ENCODE results near the gene MCCC2.
"Not testable (repeated sequence)": the region's sequence is repeated elsewhere in the genome, so short reads cannot be mapped to it uniquely, and the experiment has no call there.

MCCC2 gene

DNA sequence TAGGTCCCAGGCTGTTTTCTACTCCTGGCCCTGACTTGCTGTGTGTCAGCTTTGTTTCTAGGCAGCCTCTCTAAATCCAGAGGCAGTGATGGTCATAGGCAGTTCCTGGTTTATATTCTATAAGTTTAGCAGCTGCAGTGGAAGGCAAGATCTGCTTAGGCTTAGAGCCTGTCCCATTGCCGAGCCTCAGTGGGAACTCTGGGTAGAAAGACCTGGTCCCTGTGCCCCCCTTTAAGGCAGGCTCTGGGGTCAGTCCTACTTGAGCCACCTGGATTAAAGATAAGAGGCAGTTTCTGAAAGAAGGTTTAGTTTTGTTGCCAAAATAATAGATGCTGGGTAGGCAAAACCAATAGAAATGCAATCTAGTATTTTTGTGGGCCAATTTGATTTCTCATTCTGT, 13.6 kb downstream of the MCCC2 start:
- no peak for DNase-seq

DNA sequence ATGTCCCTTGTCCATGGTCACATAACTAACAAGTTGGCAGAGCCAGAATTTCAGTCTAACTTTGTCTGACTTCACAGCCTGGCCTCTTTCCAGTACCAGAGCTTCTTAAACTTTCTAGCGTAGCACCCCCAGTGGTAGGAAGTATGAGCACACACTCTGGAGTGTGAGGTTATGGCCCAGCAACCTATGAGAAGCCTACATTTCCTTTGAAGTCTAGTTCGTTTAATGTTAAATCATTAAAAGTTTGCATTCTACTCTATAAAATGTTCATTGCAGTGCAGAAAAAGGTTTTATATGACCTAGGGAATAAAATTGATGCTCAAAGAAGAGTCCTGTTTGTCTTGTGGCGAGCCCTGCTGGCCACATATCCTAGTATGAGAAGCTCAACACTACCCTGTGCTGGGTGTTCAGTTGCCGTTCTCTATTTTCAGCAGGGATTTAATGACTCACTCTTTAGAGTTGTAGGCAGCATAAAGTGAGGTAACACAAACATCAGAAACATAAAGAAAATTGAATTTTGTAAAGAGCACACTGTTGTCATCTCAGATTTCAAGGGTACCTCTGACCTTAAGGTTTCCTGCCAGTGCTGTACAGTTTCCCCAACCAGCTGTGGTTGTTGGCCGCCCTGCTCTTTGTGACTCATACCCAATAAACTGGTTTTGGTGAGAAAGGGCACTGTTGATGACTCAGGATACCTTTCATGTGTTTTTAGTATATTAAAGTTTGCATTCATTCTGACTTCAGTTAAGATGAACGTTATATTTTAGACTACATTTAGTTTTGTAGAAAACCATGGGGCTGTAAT, 14.3 kb downstream of the MCCC2 start:
- no peak for DNase-seq

DNA sequence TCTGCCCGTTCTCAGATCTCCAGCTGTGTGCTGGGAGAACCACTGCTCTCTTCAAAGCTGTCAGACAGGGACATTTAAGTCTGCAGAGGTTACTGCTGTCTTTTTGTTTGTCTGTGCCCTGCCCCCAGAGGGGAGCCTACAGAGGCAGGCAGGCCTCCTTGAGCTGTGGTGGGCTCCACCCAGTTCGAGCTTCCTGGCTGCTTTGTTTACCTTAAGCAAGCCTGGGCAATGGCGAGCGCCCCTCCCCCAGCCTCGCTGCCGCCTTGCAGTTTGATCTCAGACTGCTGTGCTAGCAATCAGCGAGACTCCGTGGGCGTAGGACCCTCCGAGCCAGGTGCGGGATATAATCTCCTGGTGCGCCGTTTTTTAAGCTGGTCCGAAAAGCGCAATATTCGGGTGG, 22.8 kb downstream of the MCCC2 start:
- DNase-seq = not testable (repeated sequence)

DNA sequence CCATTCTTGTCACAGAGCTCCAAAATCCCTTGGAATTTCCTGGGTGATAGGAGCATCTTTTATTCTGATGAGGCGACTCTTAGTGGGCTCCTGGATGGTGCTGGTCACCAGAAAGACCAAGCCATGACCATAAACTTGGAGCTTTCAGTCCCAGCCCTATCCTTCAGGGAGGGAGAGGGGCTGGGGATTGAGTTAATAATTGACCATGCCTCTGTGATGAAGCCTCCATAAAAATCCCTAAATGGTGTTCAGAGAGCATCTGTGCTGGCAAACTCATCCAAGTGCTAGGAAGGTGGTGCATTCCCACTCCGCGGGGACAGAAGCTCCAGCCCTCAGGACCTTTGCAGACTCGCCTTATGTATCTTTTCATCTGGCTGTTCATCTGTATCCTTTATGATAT, 28.7 kb downstream of the MCCC2 start:
- no peak for DNase-seq

DNA sequence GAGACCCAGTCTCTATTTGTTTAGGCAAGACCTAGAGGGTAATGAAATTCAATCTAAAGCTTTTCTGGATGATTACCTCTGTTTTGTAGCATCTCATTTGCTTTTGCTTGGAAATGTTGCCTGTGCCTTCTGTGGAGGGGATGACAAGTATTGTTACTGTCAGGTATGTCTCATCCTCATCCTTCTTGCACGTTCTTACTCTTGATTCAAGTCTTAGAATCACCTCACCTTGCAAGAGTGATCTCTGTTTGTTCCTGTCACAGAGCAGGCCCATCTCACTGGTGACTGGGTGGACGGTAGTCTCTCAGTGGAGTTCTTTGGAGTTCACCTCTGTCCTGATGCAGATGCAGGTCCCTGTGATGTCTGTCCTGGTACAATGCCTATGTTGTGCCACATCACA, 33.5 kb downstream of the MCCC2 start:
- DNase-seq = no peak

DNA sequence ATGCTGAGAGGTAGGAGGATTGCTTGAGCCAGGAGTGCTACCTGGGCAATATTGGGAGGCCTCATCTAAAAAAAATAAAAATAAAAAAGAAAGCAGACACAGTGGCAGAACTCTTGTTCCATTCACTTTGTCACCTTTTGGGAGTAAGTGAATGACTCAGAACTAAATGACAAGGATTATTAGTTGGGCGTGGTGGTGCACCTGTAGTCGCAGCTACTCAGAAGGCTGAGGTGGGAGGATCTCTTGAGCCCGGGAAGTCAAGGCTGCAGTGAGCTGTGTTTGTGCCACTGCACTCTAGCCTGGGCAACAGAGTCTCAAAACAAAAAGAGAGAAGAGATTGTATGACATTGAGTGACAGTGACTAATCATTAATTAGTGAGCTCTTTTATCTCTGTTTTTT, 34.1 kb downstream of the MCCC2 start:
- DNase-seq = no peak

DNA sequence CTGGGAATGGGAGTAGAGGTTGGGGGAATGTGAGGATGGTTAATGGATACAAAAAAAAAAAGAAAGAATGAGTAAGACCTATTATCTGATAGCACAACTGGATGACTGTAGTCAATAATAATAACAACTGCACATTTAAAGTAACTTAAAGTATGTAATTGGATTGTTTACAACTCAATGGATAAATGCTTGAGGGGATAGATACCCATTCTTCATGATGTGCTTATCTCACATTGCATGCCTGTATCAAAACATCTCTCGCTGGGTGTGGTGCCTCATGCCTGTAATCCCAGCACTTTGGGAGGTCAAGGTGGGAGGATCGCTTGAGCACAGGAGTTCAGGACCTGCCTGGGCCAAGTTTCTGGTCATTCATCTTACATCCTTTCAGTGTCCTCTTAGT, 34.6 kb downstream of the MCCC2 start:
- no peak for DNase-seq

DNA sequence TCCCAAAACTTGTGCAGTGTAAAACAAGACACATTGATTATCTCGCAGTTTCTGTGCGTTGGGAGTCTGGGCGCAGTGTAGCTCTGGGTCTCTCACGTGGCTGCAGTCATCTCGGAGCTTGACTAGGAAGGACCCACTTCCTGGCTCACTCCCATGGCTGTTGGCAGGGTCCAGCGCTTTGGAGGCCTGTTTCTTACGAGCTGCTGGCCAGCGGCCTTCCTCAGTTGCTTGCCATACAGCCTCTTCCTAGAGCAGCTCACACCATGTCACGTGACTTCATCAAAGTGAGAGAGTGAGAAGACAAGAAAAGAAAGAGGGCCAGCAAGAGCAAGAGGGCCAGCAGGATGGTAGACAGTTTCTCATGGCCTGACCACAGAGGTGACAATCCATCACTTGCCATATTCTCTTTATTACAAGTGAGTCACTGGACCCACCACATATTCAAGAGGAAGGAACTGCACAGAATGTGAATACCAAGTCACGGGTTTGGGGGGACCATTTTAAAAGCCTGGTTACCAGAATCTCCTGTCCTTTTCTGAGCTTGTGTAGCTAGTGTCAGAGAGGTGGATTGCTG, 36.2 kb downstream of the MCCC2 start:
- DNase-seq = no peak

DNA sequence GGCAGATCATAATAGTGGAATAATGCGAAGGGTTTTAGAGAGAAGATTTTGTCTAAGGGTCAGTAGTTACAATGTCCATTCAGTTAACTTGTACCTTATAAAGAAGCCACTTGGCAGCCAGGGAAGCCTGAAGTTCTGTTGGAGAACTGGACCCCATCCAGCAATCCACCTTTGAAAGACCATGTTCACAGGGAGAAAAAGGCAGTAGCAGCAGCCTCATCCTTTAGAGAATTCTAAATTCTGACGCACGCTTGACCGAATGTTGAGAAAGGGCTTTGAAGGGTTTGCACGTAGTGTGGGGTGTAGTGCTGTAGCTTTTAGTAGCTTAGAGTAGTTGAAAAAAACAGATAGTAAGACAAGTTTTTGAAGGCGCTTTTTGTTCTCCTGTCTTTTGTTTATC, 42.8 kb downstream of the MCCC2 start:
- no peak for DNase-seq

DNA sequence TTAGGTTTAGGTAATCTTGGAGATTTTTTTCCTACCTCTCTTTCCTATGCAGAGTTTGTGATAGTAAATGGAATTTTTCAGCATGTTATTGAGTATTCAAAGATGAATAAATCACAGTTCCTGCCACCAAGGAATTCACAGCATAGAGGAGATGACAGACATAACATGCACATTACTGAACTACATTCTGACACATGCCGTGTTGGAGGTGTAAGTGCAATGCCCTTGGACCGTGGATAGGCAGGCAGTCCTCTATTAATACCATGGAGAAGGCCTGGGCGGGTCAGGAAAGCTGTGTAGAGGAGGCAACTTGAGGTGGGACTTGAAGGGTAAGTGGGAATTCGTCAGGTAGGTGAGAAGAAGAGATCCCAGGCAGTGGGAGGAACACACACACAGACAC, 43.9 kb downstream of the MCCC2 start:
- no peak for DNase-seq

DNA sequence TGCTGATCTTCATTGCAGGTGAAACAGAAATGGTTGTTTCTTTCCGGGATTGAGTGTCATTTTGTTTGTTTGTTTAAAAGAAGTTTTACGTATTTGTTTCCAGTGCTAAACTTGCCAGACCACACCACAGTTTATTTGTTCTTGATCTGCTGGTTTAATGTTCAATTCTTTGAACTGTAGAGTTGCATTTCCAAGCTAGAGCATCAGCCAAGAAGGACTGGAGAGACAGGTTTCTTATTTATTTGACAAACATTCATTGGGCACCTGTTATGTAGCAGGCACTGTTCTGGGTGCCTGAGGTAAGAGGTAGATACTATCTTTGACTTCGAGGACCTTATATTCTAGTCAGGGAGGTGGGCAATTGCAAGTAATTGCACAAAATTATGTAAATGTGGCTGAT, 45.0 kb downstream of the MCCC2 start:
- DNase-seq = no peak

DNA sequence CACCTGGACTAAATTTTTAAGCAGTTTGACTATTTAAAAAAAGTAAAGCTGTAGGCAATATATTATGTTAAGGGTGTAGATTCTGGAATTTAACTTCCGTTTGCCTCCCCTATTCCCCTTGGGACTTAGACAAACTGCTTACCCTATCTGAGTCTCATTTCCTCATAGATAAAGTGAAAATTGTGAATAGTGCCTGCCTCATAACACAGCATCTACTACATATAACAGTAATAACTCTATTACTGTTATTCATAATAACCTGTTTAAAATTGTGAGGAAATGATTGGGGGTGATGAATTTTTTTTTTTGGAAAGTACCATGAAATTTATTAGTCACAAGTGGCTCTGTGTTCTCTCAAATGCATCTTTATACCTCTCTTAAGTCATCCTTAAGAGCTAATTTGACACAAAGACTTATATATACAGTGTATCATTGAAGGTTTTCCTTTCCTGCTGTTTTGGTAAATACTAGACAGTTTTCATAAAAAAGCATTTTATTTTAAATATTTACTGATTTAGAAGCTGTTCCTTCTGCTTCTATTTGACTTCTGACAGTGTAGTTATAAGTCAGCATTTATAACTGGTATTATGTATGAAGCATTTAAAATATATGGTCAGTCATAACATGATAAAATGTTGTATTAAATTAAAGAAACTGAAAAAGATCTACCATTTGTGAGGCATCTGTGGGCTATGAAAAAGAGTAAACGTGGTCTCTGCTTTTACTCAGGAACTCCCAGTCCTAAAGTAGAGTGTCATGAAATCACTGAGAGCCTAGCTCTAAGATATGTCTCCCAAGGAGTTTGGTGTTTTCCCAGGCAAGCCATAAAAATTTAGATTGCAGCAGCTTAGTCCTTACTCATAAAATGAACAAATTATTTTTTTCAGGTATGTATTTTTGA, 46.4 kb downstream of the MCCC2 start:
- DNase-seq = no peak

DNA sequence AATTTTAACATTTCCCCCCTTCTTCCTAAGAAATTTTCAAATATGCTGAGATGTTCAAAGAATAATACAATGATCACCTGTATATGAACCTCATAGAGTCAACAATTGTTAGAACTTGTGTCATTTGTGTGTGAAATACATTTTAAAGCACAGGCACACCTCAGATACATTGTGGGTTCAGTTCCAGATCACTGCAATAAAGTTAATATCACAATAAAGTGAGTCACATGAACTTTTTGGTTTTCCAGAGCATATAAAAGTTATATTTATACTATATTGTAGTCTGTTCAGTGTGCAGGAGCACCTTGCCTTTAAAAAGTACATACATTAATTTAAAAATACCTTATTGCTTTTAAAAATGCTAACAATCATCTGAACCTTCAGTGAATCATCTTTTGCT, 50.0 kb downstream of the MCCC2 start:
- DNase-seq = no peak

DNA sequence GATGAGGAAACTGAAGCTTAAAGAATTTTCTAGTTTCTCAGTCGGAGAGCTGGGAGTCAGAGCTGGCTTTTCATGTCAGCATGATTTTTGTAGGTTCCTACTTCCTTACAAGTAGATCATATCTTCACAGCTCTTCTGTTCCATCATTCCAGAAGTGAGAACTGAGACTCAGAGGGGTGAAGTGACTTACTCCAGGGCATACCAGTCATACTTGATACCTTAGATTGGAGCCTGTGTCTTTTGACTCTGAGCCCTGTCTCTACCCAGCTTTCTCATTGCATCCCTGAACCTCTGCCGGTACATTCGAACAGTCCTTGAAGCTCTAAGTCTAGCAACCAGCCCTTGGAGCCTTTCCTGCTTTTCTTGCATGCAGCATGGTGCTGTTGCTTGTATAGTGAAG, 53.3 kb downstream of the MCCC2 start:
- DNase-seq = no peak

DNA sequence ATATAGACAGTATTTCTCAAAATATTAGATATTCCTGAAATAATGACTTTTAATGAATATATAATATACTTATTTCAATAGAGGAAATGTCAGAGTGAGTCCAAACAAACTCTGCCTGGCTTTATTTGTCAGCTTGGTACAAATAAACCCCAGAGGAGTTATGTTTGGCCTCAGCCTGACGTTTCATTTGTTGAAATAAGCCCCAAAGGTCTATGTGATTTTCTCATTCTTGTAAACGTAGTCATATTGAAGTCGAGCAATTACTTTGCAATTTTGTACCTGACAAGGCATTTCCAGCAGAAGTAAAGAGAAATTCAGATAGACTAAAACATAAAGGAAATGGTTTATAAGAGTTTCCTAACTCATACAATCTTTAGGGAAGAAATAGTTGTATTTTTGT, 57.9 kb downstream of the MCCC2 start:
- no peak for DNase-seq

DNA sequence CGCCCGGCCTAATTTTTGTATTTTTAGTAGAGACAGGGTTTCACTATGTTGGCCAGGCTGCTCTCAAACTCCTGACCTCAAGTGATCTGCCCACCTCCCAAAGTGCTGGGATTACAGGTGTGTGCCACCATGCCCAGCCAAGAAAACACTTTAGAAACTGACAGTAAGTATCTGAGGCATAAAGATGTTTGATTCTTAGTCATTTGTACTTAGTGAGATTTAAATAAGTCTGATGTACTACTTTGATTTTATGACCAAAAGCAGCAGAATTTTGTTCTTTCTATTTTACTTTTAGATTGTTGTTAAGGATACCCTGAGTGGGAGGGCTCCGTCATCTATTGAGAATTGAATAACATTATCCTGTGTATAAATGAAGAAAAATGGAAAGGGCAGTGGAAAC, 63.8 kb downstream of the MCCC2 start:
- DNase-seq = not testable (repeated sequence)

DNA sequence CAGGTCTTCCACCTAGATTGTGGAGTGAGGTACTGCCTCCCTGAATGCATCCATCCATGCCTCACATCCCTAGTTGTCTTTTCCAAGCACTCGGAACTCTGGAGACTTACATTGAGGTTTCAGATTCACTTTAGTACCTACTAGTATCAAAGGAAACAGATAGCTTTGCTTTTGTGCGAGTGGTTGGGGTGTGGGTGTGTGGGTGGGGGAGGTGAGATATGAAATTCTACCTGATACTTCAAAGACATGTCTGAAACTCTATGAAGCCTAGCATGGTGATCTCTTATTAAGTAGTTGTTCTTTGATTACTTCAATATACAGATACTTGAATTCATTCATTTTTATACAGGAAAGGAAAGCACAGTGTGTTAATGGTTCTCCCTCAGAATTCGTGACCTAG, 64.4 kb downstream of the MCCC2 start:
- no peak for DNase-seq

DNA sequence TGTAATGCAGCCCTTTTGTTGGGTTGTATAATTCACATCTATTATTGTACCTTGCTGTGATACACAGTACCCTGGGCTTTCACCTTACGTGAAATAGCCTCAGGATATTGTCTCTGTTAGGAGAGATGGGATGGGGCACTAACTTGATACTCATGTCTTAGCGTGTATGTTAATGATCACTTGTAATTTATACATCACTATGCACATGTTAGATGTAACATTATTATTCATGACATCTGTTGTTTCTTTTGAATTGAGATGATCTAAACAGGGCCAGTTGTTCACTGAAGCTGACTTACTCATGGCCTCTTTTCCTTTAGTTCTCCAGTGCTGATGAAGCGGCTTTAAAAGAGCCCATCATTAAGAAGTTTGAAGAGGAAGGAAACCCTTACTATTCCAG, 65.2 kb downstream of the MCCC2 start:
- no peak for DNase-seq

DNA sequence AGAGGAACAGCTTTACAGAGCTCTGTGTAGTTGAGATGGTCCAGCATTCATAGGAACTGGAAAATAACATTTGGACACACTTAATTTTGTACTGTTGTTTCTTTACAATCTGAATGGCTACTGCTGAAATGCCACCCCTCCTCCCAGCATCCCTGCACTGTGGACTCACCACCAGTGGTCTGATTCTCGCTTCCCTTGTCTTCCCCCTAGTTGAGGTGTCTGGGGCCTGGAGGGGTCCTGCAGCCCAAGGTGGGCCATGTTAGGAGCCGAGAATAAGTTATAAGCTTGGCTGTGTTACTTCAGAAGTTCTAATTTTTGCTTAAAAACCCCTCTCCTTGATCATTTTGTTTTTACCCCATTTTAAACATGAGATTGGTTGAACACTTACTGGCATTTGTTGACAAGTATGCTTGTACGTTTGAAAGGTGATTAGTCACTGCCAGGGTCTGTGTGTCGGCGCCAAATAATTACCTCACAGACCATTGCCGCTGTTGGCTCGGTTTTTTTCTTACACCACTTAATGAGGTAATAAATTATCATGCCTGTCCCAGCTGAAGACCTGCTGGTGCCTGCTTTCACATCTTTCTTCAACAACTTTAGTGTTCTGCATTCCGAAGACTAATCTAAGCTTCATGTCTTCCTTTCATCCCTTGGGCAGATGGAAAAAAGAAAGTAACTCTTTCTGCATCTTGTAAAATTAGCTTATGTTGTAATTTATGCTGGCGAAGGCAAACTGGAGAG, 65.8 kb downstream of the MCCC2 start:
- peak; percentile 21 for DNase-seq

DNA sequence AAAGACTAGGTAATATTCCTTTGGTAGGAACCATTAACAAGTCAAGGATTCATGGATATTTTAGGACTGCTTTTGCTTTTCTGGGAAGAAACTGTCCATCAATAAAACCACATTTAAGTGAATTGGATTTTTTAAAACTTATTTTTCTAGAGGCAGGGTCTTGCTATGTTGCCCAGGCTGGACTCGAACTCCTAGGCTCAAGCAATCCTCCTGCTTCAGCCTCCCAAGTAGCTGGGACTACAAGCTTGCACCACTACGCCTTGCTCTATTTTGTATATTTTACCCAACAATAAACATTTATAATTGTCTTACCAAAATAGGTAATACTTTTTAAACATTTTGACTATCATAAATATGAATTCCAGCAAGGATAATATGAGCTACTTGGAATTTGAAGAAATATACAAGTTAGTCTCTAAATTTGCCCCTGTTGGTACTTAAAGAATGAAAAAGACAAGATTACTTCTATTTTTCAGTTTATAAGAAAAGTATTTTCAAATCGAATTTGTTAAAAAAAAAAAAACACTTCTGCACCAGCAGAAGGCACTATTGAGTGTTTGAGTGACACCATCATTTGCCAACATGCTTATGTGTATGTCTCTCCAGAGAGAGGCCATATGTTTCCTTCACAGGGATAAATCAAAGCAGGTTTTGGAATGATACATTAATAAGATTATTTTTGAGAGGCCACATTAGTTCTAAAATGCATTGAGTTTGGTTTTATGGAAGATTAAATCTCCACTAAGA, 71.9 kb downstream of the MCCC2 start:
- peak; percentile 6 for DNase-seq

DNA sequence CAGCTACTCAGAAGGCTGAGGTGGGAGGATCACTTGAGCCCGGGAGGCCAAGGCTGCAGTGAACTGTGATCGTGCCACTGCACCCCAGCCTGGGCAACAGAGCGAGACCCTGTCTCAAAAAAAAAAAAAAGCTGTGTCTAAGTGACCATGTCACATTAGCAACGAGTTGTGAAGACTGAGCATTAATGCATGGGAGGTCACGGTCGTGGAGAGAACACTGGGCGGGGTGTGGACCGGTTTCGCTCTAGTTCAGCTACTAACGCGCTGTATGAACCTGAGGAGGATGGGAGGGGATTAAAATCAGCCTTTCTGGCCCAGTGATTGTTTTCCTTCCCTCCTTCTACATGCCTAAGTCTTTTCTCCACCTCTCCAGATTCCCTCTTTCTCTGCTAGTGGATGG, 75.2 kb downstream of the MCCC2 start:
- DNase-seq = no peak

DNA sequence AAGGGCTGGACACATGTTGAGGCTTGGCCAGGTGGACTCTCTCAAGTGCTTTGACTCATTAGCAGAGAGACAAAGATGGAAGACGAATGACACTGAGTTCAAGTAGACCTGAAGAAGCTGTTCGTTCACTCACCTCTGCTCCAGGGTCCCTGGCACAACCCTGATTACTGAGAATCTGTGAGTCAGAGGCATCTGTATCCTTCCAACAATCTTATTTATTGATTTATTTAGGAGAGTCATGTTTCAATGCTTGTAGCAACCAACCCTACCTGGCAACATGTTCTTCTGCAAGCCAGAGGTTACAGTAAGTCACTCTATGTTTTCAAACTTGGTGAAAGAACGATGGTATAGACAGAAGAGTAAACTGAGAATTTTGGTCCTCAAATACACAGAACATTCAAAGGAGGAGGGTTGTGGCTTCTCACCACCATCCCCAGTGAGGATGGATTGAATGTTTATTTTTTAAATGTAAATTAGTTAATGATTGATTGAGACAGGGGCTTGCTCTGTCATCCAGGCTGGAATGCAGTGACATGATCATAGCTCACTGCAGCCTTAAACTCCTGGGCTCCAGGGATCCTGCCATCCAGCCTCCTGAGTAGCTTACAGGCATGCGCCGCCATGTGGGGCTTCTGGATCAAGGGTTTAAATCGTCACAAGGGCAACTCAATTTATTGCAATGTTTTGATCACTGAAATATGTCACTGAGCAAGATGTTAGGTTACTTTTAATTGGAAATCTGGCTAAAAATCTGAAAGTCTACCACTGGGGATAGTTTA, 76.2 kb downstream of the MCCC2 start:
- no peak for DNase-seq
